NCI-H510A (cell line): ENCODE data around the gene ELP4.

Source experiments
- DNase-seq: peaks from one replicate; lab custom pipeline; 2025; lab: John Stamatoyannopoulos, UW

Gene ELP4

GRCh38 chr11:31824879-31825837 is 315.6 kb downstream of the ELP4 start:
- no peak for DNase-seq

DNA sequence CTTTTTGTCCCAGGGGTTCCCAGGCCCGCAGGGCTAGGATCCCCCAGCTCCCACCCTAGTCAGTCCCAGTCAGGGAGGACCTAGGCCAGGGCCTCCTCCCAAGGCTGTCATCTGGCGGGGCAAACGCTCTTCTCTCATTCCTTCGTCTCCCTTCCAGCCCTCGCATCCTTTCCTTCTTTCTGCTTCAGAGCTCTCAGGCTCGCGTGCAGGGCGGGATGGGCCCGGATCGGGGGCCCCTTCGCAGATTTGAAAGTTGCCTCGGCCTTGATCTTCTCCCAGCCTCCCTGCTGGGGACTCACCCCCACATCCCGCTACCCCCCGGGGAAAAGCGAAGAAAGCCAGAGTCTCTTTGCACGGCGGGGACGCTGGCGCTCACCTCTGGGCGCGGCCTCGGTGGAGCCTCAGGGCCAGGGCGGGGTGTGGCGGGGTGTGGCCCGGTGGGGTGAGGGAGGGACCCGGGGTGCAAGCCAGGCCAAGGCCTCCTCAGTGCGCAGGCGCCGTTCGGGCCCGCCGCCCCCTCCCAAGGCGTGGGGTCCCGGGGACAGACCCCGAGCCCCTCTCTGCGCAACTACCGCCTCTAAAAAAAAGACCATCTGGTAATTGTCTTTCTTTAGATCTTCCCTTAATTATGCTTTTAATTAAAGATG is 316.4 kb downstream of the ELP4 start:
- no peak for DNase-seq

- no peak for DNase-seq
These were observed 317.2 kb downstream of the ELP4 start for GRCh38 chr11:31826536-31827438.

- DNase-seq, result no peak
These were observed 318.1 kb downstream of the ELP4 start for GRCh38 chr11:31827455-31828206.

DNA sequence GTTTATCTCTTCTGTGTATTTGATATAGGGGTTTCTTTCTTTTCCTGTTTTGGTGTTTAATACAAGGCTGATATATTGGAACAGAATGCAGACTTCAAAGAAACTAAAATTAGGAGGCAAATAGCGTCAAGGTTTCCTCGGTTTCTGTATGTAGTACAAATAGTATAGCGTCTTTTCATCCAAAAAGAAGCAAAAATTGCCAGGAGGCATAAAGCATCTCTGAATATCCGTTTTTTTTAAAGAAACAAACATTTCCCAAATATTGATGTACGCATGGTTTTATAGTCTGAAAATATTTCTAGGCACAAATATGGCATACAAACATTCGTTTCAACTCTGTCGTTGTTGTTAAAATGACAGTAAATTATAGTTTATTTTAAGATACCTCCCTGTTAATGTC is 318.6 kb downstream of the ELP4 start:
- DNase-seq, result no peak

DNA sequence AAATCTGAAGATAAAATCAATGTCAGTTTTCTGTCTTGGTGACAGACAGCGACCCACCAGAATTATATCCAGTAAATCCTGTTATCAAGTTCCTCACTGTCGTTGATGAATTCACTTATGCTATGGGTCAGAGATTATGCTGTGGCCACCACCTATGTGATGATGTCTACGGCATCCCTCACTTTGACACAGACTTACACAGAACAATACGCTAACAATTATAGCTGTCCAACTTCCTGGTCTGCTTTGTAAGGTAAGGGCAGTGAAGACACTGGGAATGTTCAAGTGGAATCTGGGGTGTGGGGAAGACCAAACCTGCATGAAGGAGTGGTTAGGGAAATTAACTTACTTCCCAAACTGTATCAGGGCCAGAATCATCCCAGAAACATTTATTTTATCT is 320.8 kb downstream of the ELP4 start:
- no peak for DNase-seq

GRCh38 chr11:31834237-31834636 is 324.7 kb downstream of the ELP4 start:
- DNase-seq, result no peak
